GM19351 (cell line): Measurements from ENCODE around the gene SIX6.

ENCODE experiments used
- ATAC-seq: cut with Tn5 transposase; IDR thresholded peaks from one replicate; pipeline ENCODE4 v1.9.1; 2021; ENCODE audit warnings: mild to moderate bottlenecking, moderate library complexity; ENCODE audit not compliant: unreplicated experiment

The SIX6 gene

DNA sequence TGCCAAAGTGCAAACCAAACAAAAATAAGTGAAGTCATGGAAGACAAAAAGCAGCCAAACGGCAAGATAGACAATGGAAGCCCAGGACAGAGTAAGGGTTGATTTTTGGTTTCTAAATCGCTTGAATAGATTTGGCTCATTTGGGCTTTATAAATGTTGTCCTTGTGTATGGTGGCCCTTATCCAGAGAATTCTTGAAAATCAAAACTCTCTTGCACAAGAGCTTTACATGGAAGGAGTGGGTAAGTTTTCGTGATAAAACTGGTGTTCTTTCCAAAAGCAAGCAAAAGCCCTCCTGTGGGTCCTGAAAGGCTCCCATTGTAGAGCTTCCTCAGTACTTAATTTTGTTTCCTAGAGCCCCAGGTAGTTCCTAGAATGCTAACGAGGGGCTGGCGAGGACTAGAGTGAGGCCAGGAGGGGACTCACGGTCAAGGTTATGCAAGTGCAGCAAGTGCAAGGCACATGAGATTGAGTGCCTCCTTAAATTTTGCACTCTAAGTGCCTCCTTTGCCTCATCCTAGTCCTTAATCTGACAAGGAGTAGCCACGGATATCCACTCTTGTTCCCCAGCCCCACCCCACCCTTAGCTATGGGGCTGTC lies 4.1 kb downstream of the SIX6 start:
- ATAC-seq = no peak

DNA sequence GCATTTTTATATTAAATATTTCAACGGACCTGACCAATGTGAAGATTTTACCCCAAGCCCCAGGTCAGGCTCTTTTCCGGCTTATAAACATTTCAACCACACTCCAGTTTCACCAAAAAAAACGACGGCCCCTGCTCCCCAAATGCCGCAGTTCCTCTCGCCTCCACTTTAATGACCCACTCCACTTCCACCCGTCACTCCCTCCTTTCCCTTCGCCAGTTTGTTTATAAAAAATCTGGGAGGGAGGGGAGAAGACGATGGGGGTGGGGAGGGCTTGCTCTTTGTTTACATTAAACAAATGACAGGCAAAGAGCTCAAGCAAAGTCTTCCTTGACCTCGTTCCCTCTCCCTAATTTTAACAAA lies 5.4 kb downstream of the SIX6 start:
- no peak for ATAC-seq

DNA sequence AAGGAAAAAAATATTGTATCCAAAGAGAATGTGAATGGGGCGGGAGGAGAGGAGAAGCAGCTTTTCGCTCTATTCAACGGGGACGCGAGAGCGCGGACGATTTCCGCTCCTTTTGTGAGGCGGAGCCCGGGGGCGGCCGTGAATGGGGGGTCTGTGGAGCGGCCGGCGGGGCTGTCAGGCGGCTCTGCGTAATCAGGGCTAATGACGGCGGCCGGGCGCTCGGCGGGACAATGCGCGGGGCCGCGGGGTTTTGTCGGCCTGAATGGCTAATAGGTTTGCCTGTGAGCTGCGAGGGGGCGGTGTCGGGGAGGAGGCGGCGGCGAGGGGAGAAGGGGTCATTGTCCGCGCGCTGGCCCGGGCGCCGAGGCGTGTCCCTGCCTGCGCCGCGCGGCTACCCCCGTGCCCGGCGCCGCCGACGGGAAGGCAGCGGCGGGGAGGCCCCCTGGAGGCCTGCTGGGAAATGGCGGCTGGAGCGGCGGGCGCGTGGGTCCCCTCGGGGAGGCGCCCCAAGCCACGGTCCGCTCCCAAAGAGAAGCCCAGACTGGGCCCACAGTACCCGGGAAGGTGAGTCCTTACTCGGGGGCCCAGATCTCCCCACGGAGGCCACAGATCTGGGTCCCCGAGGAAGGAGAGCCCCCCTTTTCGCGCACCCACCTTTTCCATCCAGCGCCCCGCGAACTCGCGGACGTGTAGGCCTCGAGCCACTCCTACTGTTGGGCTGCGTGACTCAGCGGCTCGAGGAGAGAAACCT lies 6.0 kb downstream of the SIX6 start:
- ATAC-seq = peak; percentile 82

DNA sequence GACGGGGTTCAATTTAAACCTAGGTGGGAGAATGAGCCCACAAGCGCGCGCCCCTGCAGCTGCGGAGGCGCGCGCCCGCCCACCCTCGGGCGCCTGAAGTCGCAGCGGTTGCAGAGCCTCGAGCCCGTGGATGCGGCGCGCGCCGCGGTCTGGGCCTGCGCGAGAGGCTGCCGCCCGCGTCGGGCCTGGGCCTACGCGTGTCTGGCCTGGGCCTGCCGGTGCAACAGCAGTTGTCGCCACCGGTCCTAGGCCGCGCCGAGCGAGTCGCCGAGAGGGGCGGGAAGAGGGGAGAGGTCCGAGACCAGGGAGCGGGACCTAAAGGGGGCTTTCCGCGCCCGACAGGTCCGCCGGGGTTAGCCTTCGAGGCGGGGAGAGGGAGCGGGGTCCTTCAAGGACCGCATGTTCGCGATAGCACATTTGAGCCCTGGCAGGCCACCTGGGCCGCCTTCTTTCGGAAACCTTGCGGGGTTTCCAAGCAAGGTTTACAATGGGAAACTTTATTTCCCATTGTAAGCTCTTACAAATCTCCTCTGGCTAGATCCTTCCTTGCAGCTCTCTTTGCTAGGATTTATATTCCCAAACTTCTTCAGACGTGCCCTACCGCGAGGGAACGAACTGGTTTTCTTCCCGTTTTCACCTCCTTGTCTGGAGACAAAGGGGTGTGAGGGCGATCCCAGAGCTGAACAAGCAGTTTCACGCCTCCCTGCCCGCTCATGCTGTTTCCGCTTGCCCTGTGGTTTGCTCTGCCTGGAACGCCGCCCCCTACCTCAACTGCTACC lies 6.8 kb downstream of the SIX6 start:
- no peak for ATAC-seq

DNA sequence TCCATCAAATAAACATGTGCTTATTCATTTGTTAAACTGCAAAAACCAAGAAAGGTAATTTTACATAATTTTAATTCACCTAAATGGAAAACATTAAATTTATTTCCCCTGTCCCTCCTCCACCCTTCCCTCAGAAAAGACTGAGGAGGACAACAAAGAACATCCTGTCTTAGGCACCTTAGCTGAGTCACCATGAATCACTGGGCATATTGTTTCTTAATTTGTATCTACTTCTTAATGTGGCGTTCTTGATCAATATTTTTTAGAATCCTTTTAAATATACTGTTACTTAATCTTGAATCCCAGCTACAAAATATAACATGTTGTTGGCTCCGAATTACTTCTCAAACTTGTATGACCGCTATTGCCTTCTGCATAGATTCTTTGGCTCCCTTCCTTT lies 23.5 kb downstream of the SIX6 start:
- ATAC-seq = no peak

DNA sequence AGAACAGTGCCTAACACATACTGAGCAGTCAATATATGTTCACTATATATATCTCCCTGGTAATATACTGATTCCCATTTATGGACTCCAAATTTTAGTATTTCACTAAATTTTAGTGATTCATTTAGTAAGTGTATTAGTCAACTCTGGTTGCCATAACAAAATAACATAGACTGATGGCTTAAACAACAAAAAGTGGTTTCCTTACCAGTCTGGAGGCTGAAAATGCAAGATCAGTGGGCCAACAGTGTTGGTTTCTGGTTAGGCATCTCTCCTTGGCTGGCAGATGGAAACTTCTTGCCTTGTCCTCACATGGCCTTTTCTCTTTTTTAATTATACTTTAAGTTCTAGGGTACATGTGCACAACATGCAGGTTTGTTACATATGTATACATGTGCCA lies 28.7 kb downstream of the SIX6 start:
- no peak for ATAC-seq

DNA sequence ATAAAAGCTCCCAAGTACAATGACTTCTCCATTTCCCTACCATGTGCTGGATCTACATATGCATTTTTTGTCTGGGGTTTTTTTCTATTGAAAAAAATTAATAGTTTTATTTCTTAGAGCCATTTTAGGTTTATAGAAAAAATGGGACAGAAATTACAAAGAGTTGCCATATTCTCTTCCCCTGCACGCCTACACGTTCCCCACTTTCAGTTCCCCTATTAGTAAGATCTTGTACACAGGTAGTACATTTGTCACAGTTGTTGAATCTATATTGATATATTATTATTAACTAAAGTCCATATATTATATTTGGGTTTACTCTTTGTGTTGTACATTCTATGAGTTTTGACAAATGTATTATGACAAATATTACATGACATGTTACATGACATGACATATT lies 35.7 kb downstream of the SIX6 start:
- ATAC-seq = peak; percentile 95

DNA sequence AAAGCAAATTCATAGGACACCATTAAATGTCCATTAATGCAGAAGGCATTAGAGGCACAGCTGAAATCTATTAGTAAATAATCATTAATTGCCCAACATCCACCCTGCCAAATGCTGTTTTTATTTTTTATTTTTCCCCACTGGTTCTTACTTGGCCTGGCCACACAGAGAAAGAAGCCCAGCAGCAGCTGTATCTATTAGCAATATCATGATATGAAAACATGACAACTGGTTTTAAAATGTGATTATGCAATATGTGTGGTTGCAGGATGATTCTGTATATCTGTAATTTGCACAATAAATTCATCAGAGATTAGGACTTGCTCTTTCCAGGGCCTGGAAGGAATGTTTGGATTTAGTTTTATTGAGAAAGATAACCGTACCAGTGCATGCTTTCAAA lies 44.9 kb downstream of the SIX6 start:
- no peak for ATAC-seq

DNA sequence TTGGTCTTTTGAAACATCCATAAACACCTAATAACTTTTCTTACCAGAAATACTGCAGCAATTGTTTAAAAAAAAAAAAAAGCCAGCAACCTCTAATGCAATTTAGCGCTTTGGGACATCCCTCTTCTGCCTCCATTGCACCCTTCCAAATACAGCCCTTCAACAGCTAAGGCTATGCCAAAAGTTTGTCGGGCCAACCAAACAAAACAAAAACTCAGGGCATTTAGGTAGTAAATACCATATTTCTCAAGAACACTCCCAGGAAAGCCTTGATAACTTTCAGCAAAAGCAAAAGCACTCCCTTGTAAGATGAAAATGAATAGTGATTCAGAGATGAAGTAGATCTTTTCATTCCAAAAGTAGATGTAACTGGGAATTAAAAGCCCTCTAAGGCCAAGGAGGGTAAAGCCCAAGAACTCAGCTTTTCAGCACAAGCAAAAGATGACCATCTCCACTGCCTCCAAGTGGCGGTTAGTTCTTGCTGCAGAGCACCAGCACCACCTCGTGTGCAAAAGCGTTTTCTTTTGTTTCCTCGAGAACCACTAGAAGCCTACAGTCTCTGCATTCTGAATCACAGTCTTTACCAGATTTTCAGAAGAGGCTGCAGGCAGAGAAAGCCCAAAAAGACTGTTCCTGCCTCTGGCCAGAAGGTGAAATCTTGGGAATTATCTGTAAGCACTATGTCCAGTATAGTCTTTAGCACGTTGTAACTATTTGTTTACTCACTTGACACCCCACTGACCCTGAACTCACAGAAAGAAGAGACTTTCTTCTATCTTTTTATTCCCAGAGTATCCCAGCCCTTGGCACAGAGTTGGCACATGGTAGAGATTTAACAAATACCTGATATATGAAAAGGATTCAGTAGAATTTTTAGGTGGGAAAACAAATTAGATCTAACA lies 53.1 kb downstream of the SIX6 start:
- peak; percentile 86 for ATAC-seq
